Measurements from ENCODE around the gene TCF7L2.

TCF7L2 gene

GRCh38 chr10:113067501-113067900, 117.5 kb downstream of the TCF7L2 start:
- DNase-seq (no peak), ATAC-seq (no peak)

GRCh38 chr10:113068178-113068890, 118.3 kb downstream of the TCF7L2 start:
- DNase-seq (no peak), ATAC-seq (no peak)

DNA sequence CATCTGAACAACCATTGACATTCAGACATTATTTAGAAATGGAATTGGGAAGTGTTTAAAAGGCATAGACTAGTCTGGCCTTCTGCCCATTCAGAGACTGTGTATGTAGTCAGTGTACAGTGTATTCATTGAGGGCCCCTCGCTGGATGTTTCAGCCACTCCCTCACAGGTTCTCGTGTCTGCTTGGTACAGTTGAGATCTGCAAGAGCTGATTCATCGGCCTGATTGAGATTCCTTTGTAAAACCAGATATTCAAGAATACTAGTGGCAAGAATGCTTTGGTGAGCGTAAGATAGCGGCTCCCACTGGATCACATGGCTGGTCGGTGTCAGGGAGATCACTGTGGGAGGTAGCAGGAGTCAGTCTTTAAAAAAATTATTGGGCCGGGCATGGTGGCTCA, 119.5 kb downstream of the TCF7L2 start:
- ATAC-seq (no peak), DNase-seq (no peak)

DNA sequence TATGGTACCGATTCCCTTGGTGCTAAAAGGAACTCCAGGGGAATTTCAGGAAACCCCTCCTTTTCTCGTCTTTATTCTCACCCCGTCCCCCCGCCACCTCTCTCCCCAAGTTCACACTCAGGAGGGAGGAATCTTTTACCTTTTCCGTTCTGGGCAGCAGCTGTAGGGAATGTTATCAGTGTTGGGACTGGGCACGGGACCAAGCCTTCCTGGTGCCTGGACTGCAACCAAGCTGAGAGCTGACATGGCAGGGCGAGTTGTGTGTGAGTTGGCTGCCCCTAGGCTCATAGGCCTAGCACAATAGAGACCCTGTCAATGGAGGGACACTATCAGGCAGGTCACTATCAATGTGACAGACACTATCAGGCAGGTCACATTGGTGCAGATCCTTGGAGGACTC, 121.4 kb downstream of the TCF7L2 start:
- DNase-seq (no peak), ATAC-seq (no peak)

- no peak for DNase-seq
- ATAC-seq: no peak
These were observed 123.6 kb downstream of the TCF7L2 start for GRCh38 chr10:113073549-113074189.

DNA sequence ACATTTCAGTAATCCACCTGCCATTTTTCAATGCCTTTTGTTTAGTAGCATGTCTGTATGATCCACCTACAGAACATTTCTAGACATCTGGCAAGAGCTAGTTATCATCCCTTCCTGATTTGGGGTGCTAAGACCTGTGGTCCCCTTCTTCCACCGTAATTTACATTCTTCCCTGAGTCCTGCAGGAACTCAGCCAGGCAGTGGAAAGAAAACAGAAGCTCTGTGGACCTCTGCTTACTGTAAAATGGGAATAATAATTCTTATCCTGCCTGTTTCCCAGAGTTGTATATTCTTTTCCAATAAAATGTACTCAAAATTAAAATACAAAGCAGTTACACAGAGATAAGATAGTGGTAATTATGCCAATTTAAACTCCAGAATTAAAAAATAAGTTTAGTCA, 126.9 kb downstream of the TCF7L2 start:
- DNase-seq (no peak), ATAC-seq (no peak)

GRCh38 chr10:113078282-113078907, 128.3 kb downstream of the TCF7L2 start:
- ATAC-seq: no peak
- no peak for DNase-seq

DNA sequence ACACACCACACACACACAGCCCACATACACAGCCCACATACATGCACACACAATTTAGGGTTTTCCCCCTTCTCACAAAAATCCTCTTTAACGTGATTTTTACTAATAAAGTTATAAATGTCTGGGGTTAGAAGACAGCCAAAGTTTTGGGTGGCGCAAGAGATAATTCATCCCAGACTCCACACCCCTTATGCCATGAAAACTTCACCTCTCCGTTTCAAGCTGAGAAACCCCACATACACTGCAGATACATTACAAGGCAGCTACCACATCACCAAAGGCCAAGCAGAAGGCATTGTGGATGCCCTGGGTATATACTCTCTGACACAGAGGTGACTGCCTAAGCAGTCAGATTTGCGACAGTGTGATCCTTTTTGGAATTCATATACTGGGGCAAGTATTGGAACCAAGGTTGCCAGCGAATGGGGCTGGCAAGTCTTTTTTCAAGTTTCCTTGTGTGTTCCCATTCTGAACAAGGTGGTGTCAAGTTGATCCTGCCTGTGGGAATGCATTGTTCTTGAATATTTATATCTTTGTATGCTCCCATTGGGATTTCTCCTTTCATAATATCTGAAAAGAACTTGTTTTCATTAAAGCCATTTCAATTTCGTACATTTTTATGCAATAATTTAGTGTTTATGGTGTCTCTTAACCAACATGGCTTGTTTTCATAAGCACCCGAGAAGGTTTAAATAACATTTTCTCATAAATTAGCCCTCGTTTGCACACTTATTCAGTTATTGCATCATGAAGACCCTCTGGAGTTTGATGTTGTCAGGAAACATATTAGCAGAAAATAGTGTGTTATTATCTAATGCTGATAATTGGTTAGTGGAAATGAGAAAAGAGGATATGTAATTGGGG, 130.2 kb downstream of the TCF7L2 start:
- DNase-seq (no peak), ATAC-seq (no peak)

DNA sequence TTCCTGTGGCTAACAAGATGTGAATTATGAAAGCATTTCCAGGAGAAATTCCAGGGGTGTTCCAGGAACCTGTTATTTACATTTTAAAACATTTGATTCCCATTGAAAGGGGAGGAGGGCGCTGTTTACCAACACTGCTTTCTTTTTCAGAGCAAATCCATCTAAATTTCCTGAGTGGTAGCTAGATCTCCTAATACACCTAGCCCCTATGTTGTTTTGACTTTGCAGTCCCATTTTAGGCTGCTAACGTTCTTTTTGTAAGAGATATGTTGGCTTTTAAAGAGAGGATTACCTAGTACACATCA, 130.8 kb downstream of the TCF7L2 start:
- DNase-seq (no peak), ATAC-seq (no peak)

DNA sequence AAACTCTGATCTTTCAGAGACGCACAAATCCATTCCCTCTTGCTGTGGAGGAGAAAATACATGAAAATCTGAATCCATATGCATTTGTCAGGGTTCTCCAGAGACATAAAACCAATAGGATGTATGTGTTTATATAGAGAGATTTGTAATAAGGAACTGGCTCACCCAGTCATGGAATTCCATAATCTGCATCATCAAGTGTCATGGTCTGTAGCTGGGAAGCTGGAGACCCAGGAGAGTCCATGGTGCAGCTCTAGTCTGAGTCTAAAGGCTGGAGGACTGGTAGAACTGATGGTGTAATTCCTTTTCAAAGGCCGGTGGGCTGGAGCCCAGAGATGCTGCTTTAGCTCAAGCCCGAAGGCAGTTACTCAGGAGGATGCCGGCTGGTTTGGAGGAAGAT, 134.0 kb downstream of the TCF7L2 start:
- ATAC-seq (no peak), DNase-seq (no peak)

- ATAC-seq: no peak
- no peak for DNase-seq
These were observed 135.7 kb downstream of the TCF7L2 start for GRCh38 chr10:113085776-113086175.

- DNase-seq (no peak), ATAC-seq (no peak)
These were observed 136.2 kb downstream of the TCF7L2 start for GRCh38 chr10:113086282-113086681.

- DNase-seq (no peak), ATAC-seq (peak; percentile 47)
These were observed 137.3 kb downstream of the TCF7L2 start for GRCh38 chr10:113087165-113088029.

DNA sequence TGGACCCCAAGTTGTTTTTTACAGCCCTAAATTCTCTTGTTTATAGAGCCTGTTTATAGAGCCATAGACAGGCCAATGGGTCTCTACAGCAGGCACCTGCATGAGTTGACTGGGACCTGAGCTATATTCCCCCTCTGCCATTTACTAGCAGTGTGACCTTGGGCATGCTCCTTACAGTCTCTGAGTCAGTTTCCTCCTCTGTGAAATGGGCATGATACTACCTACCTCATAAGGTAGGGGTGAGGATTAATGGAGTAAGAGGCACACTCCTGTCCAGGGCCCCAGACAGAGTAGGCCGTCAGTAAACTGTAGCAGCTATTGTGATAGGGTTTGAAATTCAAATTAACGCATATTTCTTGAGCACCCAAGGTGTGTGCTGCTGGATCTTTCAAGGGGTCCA, 138.1 kb downstream of the TCF7L2 start:
- ATAC-seq (no peak), DNase-seq (no peak)

- DNase-seq (no peak), ATAC-seq (no peak)
These were observed 139.5 kb downstream of the TCF7L2 start for GRCh38 chr10:113089551-113089950.

- no peak for ATAC-seq
- no peak for DNase-seq
These were observed 141.9 kb downstream of the TCF7L2 start for GRCh38 chr10:113091920-113092319.

DNA sequence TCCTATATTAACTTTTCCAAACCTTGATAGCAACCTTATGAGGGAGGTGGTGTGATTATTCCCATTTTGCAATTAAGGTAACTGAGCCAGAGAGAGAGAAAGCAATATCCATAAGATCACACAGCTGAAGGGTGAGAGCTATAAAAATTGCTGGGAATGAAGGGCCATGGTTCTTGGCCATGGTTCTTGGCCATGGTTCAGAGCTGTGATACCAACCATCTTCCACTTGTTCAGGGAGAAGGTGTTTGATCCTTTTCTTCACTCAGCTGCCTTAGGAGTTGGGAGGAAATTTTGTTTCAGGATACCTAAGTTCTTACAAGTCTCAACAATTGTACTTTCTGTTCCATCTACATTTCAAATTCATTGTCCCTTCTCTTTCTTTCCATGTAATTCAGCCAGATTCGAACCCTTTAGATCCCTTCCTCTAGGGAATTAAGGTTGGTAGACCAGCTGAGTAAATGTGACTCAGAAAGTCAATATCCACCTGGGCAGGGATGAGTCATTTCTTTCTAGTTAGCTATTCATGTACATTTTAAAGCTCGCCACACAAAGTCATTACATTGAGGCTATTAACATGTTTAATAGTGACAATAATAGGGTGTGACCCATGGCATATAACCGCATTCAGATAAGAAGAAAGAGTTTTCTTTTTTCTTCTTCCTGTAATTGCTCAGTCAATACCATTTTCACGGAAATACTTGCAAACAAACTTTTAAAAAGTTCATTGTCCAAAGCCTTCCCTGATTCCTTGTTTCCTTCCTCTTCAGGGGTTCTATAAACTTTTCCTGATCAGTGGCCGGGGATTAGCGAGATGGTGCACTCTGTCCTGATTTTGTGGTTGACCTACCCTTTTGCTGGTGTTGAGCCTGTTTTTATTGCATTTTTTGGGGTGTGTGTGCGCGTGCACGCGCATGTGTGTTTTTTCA, 143.4 kb downstream of the TCF7L2 start:
- peak; percentile 33 for ATAC-seq
- DNase-seq: no peak

GRCh38 chr10:113094114-113094486, 144.1 kb downstream of the TCF7L2 start:
- ATAC-seq (peak; percentile 34), DNase-seq (no peak)

DNA sequence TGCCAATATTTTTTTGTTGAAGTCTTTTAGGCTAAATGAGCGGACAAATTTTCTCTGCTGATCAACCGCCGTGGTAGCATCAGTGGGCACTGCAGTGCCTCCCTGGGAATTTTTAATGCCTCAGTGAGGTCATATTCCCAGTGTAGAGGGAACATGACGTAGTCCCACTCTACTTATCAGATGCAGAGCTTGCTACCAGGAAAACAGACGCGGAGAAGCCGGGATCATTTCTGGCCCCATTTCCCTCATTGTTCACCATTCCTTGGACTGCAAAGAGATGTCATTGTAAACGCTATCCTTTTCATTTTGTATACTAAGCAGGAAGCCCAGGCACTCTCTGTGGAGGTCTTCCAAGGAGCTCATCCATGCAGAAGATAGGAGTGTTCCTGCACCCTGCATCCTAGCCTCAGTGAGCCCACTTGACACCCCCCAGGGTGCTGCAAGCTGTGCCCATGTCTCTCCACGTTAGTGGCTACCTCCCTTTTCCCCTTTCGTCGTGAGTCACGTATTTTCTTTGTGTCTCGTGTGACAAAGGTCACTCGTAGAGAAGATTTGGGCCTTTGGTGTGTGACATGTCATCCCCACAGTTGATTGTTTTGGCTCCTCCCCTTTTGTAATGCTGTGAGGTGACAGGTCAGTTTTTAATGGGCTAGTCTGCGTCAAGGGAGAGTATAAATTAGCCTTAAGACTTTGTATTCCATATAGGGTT, 145.5 kb downstream of the TCF7L2 start:
- no peak for DNase-seq
- ATAC-seq: no peak

Measured in stimulated activated naive CD8-positive, alpha-beta T cell treated with anti-CD3 and anti-CD28 coated beads, Interleukin-15, Interleukin-2, amounts not matched to agents 100 U/mL and 50 U/mL, for 24 hours (primary cell).